HTERT RPE-1 (cell line): ENCODE measurements around the gene TOX3.

ENCODE experiments used
- in situ Hi-C: fragments of 300-500 bp; cut with MboI; formaldehyde crosslinking; loops from 4 replicates; pipeline ENCODE4 v1.14.3; 2020; ENCODE audit warnings: low sequenced_read_pairs

Gene TOX3

DNA sequence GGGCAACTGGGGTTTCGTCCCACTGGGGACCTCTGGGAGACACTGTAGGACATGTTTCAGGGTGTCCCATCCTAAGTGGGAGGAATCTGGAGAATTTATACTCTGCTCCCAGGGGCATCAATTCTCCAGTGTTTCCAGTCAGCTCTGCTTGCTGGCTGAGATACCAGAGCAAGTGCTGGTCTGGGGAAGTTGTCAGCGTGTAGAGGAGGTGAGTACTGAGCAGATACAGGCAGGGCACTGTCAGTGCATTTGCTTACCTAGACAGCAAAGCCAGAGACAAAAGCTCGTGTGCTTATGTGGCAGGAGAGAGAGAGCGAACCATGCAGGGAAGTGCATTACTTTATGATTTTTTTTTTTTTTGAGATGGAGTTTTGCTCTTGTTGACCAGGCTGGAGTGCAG, 20.2 kb upstream of the TOX3 start:
- in situ Hi-C loops: no loop called here

DNA sequence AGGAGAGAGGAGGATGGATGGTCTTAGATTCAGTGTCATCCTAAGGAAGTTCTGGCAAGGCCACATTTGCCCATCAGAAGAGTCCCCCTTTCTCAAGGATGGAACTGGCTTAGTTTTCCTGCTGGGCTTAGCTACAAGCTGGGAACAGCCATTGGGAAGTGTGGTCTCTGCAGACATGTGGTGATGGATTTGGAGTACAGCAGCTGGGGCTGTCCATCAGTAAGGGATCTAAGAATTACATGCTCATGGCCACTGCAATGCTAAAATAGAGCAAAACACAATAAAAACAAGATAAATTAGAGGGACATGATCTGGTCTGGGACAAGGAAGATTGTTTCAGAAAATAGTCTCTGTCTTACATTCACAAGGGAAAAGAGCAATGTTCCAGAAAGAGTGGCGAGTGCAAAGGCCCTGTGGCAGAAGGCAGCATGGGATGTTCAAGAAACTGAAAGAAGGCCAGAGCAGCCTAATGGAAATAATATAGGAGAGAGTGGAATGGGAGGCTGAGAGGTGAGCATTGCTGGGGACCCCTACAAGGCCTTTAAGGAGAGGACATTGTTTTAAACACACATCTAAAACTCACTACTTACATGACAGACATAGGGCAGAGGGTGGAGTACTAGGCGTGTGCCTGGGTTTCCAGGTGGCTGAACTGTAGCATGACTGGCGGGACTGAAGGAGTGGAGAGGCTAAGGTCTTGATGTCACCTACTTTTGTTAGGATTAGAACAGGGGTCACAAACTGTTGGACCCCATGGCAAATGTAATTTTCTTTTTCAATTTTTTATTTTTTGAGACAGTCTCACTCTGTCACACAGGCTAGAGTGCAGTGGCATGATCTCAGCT, 17.0 kb upstream of the TOX3 start:
- in situ Hi-C loops: no loop called here

DNA sequence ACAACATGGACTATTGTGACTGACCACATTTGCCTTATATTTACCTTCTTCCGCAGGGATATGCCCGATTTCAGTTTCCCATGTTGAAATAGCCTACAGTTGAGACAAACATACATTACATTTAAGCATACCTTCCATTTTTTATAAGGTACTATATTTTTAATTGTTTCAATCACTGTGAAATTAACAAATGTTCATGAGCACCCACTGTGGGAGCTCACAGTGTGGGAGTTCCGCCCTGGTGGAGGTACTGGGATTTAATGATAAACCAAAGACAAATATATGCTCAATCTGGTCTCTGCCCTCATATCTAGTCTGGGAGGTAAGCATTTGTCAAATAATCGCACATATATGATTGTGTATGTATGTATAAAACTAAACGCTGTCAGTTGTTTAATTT, 15.8 kb upstream of the TOX3 start:
- in situ Hi-C loops: no loop called here

DNA sequence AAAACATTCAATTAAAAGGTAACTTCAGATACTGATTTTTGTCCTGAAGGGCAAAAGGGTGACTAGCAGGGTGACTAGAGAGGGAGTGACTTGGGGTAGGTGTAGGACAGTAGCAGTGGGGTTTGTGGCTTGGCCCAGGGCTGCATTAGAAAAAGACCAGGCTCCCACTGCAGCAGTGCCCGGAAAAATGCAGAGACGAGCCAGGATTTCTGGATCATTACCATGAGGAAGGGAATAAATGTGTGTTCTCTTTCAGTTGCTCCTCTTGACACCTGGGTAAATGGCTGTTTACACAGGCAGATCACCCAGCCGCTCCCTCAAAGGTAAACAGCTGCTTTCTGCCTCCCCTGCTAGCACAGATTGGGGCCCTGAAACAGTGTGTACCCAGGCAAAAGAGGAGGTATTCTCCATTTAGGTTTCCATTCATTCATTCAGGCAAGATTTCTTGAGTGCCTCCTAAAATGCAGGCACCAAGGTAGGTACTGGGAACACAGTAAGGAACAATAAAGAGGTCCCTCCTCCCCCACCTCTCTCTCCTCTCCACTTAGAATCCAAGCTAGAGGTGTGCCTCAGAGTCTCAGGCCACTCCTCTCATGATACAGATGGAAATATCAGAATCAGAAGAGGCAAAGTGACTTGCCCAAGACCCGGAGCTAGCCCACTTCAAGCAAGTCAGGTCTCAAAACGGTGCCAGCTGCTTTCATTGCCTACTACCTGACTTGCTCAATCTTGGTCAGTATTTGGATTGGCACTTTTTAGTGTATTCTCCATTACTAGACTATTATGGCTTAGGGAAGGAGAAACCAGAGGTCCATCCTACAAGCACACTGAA, 15.2 kb upstream of the TOX3 start:
- in situ Hi-C loops: no loop called here

DNA sequence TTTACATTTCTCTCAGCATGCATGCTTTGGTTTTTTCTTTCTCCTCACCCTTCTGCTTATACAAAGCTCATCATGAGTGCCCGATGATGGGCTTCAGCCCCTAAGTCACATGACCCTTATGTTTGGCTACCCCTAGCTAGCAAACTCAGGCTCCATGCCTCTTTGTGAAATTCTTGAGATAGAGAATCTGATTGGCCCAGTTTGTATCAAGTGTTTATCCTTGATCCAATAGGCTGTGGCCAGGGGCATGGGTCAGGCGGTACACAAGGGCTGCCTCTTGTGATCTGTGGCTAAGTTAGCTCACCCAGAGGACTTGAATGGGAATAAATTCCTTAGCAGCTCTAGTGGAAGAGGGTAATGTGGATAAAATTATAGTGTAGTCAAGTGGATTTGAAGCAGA, 11.5 kb upstream of the TOX3 start:
- in situ Hi-C loops: no loop called here

DNA sequence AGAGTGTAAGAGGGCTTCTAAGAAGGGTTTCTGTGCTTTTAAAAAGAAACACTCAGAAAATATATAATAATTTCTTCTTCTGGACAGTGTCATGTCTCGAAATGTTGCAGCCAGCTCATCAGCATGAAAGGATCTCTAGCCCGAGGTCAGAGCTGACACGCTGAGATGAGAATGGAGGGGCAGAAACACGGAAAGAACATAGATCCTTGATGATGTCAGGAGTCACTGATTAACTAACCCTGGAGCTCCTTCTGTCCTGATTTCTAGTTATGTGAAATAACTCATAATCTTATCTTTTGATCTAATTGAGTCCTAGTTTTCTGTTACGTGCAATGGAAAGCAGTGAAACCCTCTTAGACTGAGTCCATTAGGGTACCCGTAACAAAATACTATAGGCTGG, 10.3 kb upstream of the TOX3 start:
- in situ Hi-C loops: no loop called here

DNA sequence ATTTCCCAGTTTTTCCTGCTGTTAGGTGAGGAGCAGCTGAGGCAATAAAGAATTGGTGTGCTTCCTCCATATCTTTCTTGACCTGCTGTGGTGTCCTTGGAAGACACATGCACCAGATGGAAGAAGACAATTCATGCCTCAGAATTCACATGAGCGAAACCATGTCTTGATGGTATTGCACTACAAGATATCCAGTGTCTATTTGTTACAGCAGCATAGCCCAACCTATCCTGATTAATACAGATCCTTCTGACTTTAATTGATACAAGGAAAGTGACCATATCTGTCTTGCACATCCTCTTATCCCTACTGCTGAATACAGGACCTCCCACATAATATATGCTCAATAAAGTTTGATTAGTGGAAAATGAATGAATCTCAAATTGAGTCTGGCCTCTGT, 9.1 kb upstream of the TOX3 start:
- in situ Hi-C loops: no loop called here

DNA sequence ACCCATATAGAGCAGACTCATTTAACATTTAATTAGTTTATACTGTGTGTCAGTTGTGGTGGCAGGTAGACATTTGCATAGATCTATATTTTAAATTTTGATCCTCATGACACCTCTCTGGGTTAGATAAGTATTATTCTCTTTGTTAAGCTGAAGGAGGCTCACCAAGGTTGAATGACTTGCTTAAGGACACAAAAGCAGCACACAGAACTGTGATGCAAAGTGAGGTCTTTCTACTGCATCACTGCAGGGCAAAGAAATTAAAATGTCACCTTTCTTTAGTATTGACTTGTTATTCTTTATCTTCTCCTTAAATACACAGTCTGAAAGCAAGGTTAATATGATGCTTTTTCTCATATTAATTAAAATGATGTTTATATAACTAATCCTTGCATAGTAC, 8.6 kb upstream of the TOX3 start:
- in situ Hi-C loops: no loop called here

DNA sequence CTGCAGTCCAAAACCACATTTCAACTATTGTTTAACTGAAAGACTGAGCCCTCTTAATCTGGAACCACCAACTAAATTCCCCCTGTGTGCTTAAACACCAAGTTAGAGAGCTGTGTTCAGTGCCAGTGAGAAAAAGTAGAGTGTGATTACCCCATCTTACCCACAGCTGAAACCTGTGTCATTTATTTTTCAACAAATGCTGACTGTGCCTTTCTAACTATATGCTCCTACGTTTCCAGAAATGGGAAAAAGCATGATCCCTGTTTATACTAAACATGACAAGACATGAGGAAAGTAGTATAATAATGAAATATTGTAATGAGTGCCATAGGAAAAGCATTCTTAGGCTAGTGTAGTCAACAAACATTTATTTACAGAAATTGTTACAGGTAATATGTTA, 7.4 kb upstream of the TOX3 start:
- in situ Hi-C loops: no loop called here

DNA sequence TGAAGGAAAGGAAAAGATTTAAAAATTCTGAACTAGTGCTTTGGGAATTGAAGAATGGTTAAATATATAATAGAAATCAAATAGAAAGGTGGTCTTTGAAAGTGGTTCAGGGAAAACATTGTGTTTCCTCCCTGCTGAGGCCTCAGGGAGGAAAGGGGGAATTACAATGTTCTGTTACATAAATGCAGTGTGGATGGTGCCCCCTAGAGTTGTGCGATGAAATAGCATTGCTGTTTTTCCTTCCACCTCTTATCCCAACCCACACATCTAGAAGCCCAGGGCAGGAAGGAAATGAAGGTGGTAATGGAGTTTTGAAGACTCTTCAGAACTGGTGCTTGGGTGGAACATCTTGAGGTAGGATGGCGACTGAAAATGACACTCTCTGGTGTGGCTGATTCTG, 6.4 kb upstream of the TOX3 start:
- in situ Hi-C loops: no loop called here

DNA sequence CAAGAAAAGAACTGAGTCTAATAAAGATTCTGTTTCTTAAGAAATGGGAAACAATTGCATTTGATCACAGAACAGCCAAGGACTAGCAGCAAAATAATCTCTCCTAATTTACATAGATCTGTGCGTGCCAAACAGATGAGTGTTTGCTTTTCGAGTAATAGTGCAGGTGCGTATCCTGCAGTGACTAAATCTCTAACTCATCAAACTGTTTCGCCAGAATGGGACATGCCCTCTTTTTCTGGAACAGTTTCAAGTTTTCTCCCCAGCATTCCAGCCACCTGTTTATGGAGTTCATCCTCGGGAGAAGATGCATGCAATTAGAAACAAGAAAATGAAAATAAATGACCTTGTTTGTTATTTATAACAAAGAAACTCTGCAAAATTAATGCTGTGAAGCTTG, 5.7 kb upstream of the TOX3 start:
- in situ Hi-C loops: no loop called here

DNA sequence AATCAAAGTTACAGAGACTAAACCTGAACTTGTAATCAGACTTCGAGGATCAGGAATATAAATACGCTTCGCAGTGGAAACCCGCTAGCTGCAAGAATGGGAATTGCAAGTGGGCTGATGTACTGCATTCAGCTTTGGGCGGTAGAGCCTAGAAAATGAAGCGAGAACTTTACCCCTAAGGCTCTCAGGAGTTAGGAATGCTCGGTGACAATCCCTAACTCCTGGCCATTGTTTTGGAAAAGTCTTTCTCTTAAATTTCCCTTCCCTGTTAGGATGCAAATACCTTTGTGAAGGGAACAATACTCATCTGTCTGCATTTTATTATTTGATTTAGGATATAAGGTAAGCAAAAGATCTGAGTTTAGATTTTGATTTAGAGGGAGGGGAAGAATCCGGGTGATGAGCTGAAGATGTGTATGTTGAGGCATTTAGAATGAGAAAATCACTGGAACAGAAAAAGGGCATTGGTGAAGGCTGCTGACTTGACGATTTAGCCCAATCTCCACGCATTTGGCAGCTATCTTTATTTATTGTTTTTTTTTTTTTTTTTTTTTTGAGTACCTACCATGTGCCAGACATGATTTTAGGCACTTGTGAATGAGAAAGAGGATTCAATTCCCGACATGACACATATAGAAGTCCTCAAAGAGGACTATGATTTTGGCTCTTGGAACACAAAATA, 2.2 kb upstream of the TOX3 start:
- in situ Hi-C loops: no loop called here

DNA sequence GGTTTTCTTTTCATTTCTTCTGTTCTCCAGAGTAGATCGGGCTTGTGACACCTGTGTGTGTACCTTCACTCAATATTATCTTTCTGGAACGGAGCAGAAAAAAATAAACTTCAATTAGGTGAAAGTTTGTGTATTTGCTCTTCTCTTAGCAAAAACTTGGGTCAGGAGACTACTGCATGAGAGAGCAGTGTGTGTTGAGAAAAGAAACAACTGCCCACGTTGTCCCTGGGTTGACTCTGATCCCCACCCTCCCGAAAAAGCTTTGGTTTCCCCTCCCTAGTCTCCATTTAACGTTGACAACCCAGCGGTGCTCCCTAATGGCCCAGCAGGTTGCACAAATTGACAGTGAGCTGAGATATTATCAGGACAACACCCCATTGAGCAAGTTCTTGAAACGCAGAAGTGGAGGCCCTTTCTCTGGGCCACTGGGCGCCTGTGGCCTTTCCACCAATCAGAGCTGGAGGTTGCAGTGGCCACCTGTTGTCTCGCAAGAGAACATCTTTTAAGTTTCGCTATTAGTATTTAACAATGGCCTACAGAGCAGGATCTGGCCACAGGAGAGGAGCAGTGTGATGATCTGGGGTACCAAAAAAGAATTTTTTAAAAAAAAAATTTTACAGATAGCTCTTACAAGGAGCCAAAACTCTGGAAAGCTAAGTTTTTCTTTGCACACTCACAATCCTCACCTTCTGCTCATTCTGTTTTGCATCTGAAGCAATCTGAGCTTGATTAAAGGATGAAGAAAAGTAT, 1.5 kb upstream of the TOX3 start:
- in situ Hi-C loops: no loop called here

DNA sequence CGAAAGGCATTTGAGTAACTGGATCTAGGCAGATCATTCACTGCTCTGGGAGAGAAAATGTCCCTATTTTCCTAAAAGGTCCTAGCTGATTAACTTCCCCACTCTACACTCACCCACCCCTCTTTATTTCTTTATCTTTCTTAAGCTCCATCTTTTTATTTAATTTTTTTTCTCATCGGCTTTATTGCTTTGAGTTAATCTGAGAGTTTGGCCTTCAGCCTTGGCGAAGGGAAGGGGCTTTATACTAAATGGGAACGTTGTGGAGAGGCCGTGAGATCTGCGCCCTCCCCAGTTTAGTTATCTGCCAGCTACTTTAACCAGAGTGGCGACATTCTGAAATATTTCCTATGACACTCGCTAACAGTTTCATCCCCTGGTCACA, 882 bp upstream of the TOX3 start:
- in situ Hi-C loops: no loop called here

DNA sequence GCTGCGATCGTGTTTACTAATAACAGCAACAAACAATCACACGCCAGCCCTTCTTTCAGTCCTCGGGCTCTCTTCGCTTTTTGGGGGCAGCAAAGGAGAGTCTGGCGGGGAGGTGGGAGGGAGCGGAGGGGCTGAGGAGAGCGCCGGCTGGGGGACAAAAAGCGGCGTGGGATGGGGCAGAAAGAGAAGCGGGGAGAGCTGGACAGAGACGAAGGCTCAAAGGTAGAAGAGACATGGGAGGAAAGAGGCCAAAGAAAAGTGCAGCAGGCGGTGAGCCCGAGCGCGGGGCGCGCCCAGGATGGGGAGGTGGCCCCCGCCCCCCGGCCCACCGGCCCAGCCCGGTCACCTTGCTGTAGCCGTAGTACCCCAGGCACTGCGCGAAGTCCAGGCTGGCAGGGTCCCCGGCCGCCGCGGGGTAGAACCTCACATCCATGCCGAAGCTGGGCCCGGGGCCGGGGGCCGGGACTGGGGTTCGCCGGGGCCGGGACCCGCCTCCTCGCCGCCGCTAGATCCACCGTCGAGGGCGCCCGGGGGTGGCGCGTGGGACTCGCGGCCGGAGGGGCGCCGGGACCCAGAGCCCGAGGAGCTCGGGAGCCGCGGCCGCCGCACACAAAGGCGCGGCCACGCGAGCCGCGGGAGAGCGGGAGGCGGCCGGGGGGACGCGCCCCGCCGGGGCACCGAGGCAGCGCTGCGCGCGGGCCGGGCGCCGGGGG, 496 bp downstream of the TOX3 start:
- in situ Hi-C loops: no loop called here

DNA sequence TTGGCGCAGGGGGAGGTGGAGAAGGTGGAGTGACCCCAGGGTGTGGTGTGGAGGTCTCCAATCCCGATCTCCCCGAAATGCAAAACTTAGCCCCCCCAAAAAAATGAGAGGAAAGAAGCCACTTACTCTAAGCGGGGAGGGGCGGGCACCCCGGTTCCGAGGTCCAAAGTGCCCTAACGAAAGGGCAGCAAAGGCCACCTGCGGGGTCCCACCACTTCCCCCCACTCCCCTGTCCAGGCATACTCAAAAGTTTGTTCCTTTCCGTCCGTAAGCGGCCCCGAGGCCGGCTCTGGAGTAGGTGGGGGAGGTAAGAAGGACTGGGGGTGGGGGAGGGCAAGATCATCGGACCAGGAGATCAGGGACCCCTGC, 1.1 kb downstream of the TOX3 start:
- in situ Hi-C loops: no loop called here

DNA sequence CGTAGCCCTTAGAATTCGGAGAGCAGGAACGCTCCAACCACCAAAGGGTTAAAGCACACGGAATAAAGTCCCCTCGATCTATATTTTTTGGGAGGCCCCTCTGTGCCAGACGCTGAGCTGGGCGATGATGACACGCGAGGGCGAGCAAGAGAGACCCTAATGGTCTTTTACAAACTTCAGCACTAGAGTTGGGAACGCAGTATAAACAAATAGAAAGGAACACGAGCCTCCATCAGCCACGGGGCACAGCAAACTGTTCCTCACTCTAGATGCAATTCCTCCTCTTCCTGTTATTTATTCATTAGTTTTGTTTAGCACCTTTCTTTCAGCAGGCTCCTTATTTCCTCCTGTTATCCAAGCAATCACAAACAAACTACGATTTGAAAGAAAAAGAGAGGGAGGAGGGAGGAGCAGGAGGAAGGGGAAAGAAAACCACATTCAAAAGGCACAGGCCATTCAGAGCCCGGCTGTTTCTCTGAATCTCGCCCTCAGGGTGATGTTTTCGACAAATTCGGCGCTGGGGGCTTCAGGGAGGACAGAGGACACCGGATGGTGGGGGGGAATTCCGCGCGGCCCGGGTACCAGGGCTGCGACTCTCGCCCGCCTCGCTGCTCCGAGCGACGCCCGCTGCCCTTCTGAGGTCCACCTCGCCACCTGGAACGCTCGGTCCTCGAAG, 1.6 kb downstream of the TOX3 start:
- in situ Hi-C loops: no loop called here

DNA sequence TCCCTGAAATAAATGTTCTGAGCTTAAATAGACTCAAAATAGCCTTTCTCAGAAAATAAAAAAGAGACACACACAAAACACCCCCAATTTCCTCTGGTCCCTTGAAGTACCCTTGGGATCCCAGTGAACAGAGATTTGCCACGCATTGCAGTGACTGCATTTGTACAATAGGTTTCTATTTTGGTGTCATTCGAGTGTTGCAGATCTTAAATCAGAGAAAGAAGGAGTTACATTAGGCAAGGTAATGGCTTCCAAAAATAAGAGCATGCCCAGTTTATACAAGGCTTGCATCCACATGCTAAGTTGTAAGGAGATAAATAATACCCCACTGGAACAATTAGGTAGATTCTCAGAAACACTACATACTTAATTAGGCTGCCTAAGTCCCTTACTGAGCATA, 2.2 kb downstream of the TOX3 start:
- in situ Hi-C loops: no loop called here

DNA sequence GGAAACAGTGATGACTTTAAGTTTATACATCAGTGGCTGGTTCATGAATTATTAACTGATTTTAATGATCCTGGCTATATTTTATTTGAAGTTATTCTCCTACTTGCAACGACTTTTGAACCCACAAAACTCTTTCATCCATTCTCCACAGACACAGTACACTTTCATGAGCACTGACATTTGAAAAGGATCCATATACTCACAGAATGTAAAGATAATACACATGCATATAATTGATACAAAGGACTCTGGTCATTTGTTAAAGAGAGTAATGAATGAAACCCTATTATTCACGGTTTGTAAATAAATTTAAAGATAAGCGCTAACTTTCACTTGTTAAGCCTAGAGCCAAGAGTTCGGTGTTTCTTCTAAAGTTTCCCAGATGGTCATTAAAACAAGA, 3.3 kb downstream of the TOX3 start:
- in situ Hi-C loops: no loop called here

DNA sequence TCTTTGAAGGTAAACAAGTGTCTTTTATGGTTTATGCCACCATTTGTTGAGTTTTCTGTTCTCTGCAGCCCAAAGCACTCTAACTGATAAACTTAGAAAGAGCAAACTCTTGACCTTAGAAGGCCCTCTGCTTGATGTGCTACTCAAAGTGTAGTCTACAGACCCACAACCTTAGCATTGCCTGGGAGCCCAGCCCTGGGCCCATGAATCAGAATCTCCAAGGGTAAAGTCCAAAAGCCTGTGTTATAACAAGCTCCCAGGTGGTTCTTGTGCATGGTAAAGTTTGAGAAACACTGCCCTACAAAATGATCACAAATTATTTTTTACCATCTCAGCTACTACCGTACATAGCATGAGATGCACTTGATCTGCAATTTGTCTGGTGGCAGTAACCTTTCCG, 6.0 kb downstream of the TOX3 start:
- in situ Hi-C loops: no loop called here
